Muscle of leg (tissue), 11 donors: Measurements from ENCODE around the gene NINJ1. TPM values are rescaled to one million over a fixed set of nuclear protein-coding genes. Genes with fewer than 3 reads are reported as not detected.

Experiments used
- DNase-seq: peaks from one replicate; pipeline ENCODE4 v3.0.0; 2013
- H3K27ac ChIP-seq: one replicate; pipeline ENCODE4 v1.5.1; 2013; ENCODE audit warnings: mild to moderate bottlenecking, low read length, control low read depth
- H3K27me3 ChIP-seq: one replicate; pipeline ENCODE4 v1.6.1; 2013; ENCODE audit warnings: low read length; ENCODE audit not compliant: control insufficient read depth, insufficient read depth
- H3K36me3 ChIP-seq: one replicate; pipeline ENCODE4 v1.6.1; 2013; ENCODE audit warnings: low read length; ENCODE audit not compliant: control insufficient read depth, insufficient read depth
- H3K4me1 ChIP-seq: one replicate; pipeline ENCODE4 v1.6.1; 2013; ENCODE audit warnings: low read length; ENCODE audit not compliant: control insufficient read depth, insufficient read depth
- H3K4me3 ChIP-seq: one replicate; pipeline ENCODE4 v1.5.1; 2013; ENCODE audit warnings: low read length, control low read depth
- H3K9me3 ChIP-seq: replicated peaks from 2 replicates; pipeline ENCODE4 v1.6.1; 2013; ENCODE audit warnings: low read depth, low read length; ENCODE audit not compliant: control insufficient read depth
- WGBS: methylation state at CpG from one replicate; pipeline ENCODE4 v1.1.5; 2013; ENCODE audit warnings: missing lambda C conversion rate; ENCODE audit not compliant: insufficient coverage; 5-methylcytosine and 5-hydroxymethylcytosine counted together
- polyA plus RNA-seq, 8 donors: library from polyadenylated mRNA; unstranded; fragments of 120-200 nt; gene quantifications; one replicate each; pipeline versions ENCODE4 v1.2.1 to v1.2.3, GENCODE V29; 2013; ENCODE audit warnings: inconsistent platforms in 1 of 8, low replicate concordance in 1 of 8; ENCODE audit not compliant: insufficient read length in 8 of 8, insufficient read depth in 1 of 8
- total RNA-seq: library from RNA; stranded (reverse); fragments of 120-200 nt; gene quantifications from one replicate; pipeline ENCODE4 v1.2.4, GENCODE V29; 2013

Gene NINJ1
- total and polyA plus RNA-seq, 9 donors = 23.9 to 39.8 (median 28.1) TPM

- no peak overlapping the region for H3K27ac ChIP-seq
- H3K36me3 ChIP-seq = no peaks in the 10 kb centered on the region
- 80% methylated on average over 6 of the region's 13 CpGs for WGBS
- no peak overlapping the region for H3K4me3 ChIP-seq
- H3K27me3 ChIP-seq = no peaks in the 10 kb centered on the region
- DNase-seq = no peak
- peaks cover 25% of the 10 kb centered on the region for H3K4me1 ChIP-seq
- no peaks in the 10 kb centered on the region for H3K9me3 ChIP-seq
Observed at GRCh38 chr9:93164085-93164484, 30.0 kb upstream of the NINJ1 start.

GRCh38 chr9:93161786-93162562 is 27.9 kb upstream of the NINJ1 start:
- no peaks in the 10 kb centered on the region for H3K36me3 ChIP-seq

DNA sequence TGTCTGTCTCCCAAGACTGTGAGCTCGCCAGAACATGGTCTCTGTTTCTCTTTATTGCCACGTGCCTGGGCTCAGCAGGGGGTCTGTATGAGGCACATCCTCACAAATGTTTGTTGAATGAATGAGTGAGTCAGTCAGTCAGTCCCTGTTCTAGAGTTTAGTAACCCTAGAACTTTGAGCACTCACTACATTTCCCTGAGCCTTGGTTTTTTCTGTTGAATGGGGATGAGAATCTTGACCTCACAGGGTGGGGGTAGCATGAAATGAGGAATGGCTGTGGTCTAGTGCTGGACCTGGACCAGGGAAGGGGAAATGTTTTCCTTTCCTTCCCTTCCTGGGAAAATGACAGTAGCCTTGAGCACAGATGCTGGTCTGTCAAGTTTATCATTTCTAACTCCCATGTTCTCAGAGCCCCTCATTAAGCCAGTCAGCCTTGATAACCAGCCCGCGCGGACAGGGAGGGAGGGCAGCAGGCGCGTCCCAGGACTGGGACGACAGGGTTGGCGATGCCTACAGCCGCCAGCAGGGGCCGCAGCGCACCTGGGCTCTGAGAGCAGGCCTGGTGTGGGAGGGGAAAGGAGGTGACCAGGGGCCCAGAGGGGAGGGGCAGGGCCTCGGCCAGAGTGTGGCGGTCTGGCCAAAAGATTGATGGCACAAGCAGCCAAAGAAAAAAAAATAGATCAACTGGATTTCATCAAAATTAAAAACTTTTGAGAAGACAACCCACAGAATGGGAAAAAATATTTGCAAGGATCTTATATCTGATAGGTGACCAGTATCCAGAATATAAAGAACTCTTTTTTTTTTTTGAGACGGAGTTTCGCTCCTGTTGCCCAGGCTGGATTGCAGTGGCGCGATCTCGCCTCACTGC is 25.8 kb upstream of the NINJ1 start:
- H3K36me3 ChIP-seq = no peaks in the 10 kb centered on the region
- no peak overlapping the region for H3K27ac ChIP-seq
- peak; percentile 91 for DNase-seq
- no peak overlapping the region for H3K4me3 ChIP-seq
- peaks cover 28% of the 10 kb centered on the region for H3K4me1 ChIP-seq
- no peaks in the 10 kb centered on the region for H3K9me3 ChIP-seq
- H3K27me3 ChIP-seq = no peaks in the 10 kb centered on the region
- WGBS = 11% methylated on average over 15 of the region's 19 CpGs

More at GRCh38 chr9:93161786-93162562, 27.9 kb upstream of the NINJ1 start:
- no peak overlapping the region for H3K4me3 ChIP-seq
- H3K27me3 ChIP-seq = no peaks in the 10 kb centered on the region
- WGBS = 58% methylated on average over 8 of the region's 11 CpGs
- DNase-seq = peak; percentile 93
- H3K9me3 ChIP-seq = no peaks in the 10 kb centered on the region
- H3K27ac ChIP-seq = peak overlapping the region; percentile 74
- peaks cover 22% of the 10 kb centered on the region for H3K4me1 ChIP-seq

GRCh38 chr9:93156475-93157008 is 22.5 kb upstream of the NINJ1 start:
- DNase-seq = no peak
- H3K4me3 ChIP-seq = no peak overlapping the region
- H3K4me1 ChIP-seq = peaks cover 17% of the 10 kb centered on the region
- no peaks in the 10 kb centered on the region for H3K27me3 ChIP-seq
- no peaks in the 10 kb centered on the region for H3K9me3 ChIP-seq
- WGBS = 91% methylated on average over 9 of the region's 11 CpGs
- no peak overlapping the region for H3K27ac ChIP-seq
- no peaks in the 10 kb centered on the region for H3K36me3 ChIP-seq

GRCh38 chr9:93155716-93156474 is 21.8 kb upstream of the NINJ1 start:
- peak; percentile 58 for DNase-seq
- 72% methylated on average over 13 of the region's 16 CpGs for whole genome bisulfite sequencing
- peaks cover 14% of the 10 kb centered on the region for H3K4me1 ChIP-seq
- no peaks in the 10 kb centered on the region for H3K9me3 ChIP-seq
- H3K27ac ChIP-seq = no peak overlapping the region
- H3K4me3 ChIP-seq = no peak overlapping the region
- no peaks in the 10 kb centered on the region for H3K27me3 ChIP-seq
- H3K36me3 ChIP-seq = no peaks in the 10 kb centered on the region

- Histone ChIP-seq H3K4me1 (peaks cover 6% of the 10 kb centered on the region), H3K27ac (no peak overlapping the region), H3K9me3 (no peaks in the 10 kb centered on the region), H3K27me3 (no peaks in the 10 kb centered on the region), H3K4me3 (no peak overlapping the region), H3K36me3 (no peaks in the 10 kb centered on the region)
- DNase-seq = no peak
- 77% methylated on average over 12 of the region's 14 CpGs for WGBS
Observed at GRCh38 chr9:93154293-93154903, 20.3 kb upstream of the NINJ1 start.

GRCh38 chr9:93151097-93151784 is 17.2 kb upstream of the NINJ1 start:
- no peak for DNase-seq
- Histone ChIP-seq H3K4me1 (peaks cover 3% of the 10 kb centered on the region), H3K36me3 (no peaks in the 10 kb centered on the region), H3K27me3 (no peaks in the 10 kb centered on the region), H3K4me3 (no peak overlapping the region), H3K9me3 (no peaks in the 10 kb centered on the region), H3K27ac (no peak overlapping the region)
- 74% methylated on average over 8 of the region's 10 CpGs for WGBS

- no CpG with 5 or more reads among the region's 1 CpG for WGBS
- Histone ChIP-seq H3K4me3 (no peak overlapping the region), H3K9me3 (no peaks in the 10 kb centered on the region), H3K27me3 (no peaks in the 10 kb centered on the region), H3K4me1 (peaks cover 3% of the 10 kb centered on the region), H3K36me3 (no peaks in the 10 kb centered on the region), H3K27ac (no peak overlapping the region)
- no peak for DNase-seq
Observed at GRCh38 chr9:93149361-93149760, 15.3 kb upstream of the NINJ1 start.

GRCh38 chr9:93148721-93149120 is 14.7 kb upstream of the NINJ1 start:
- H3K4me3 ChIP-seq = no peak overlapping the region
- no peaks in the 10 kb centered on the region for H3K27me3 ChIP-seq
- H3K36me3 ChIP-seq = no peaks in the 10 kb centered on the region
- H3K27ac ChIP-seq = no peak overlapping the region
- peaks cover 10% of the 10 kb centered on the region for H3K4me1 ChIP-seq
- no peak for DNase-seq
- WGBS = 33% methylated on average over 1 of the region's 2 CpGs
- no peaks in the 10 kb centered on the region for H3K9me3 ChIP-seq
